Measurements from ENCODE around the gene CTLA4. TPM values are rescaled to one million over a fixed set of nuclear protein-coding genes. Genes with fewer than 3 reads are reported as not detected.

The CTLA4 gene
- 10 to 100 TPM; 63.7 to 65.0 TPM for total RNA-seq

DNA sequence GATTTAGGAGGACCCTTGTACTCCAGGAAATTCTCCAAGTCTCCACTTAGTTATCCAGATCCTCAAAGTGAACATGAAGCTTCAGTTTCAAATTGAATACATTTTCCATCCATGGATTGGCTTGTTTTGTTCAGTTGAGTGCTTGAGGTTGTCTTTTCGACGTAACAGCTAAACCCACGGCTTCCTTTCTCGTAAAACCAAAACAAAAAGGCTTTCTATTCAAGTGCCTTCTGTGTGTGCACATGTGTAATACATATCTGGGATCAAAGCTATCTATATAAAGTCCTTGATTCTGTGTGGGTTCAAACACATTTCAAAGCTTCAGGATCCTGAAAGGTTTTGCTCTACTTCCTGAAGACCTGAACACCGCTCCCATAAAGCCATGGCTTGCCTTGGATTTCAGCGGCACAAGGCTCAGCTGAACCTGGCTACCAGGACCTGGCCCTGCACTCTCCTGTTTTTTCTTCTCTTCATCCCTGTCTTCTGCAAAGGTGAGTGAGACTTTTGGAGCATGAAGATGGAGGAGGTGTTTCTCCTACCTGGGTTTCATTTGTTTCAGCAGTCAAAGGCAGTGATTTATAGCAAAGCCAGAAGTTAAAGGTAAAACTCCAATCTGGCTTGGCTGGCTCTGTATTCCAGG lies at the start of gene CTLA4:
TSS of gene CTLA4 (plus strand) at position 211 of the 640 bp plus-strand sequence. CDS start at position 383, 172 bp downstream.
- ChIA-PET POLR2A (interaction anchor here (0.5 to 3.8 kb wide), 13 partner anchors 14 to 225 kb away, joined by 3 to 26 read pairs (median 4); partner anchors contain the start of gene CD28), CTCF (interaction anchor here (0.7 to 1.5 kb wide), 5 partner anchors 10 to 43 kb away, joined by 3 to 4 read pairs (median 3); no protein-coding TSS in a partner anchor)

DNA sequence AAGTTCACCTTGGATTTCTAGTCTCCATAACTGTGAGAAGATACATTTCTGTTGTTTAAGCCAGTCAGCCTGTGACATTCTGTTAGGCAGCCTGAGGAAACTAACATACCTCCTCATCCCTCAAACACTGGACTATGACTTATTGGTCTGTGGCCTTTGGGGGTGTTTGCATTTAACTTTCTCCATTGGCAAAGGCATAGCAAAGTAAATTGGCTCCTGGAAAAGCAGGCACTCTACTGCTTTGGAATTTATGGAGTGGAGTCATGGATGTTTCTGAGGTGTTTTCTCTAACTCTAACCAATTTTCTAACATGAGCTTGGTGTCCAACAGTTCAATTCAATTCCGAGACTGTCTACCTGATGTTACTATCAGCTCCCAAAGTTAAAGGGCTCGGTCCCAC lies 48.9 kb upstream of the CTLA4 start:
- CTCF ChIA-PET = no interaction called here

DNA sequence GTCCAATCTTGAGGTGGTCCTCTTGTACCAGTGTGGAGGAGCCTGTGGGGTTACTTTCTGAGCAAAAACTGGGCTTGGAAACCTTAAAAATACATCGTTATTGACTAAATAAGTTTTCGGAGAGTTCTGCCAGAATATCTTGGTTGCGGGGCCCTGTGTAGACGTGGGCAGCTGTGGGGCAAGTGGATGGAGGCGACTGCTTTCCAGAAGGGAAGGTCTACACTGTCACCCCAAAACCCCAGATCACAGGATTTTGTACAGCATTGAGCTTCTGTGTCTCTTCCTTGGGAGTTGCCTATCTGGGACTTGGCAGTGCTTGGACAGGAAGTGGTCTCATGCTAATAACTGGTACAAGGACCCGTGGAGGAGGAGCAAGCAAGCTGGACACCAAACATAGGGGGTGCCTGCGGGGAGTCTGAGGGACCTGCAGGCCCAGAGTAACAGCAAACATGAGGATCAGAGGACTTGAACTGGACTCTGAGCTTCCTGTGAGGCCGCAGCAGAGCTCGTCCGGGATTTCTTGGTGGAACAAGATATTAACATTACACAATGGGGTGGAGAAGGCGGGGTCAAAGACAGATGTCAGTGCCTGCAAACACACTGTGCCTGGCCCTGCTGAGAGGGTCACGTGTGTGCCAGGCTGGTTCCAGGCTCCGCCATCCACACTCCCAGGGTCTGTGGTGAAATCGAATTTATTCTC lies 48.0 kb upstream of the CTLA4 start:
- ChIA-PET POLR2A (no interaction called here), CTCF (interaction anchor here (1.0 kb wide), 1 partner anchor 90 kb away, joined by 3 read pairs; no protein-coding TSS in a partner anchor)

More for the DNA sequence above, 48.9 kb upstream of the CTLA4 start:
- POLR2A ChIA-PET = no interaction called here

DNA sequence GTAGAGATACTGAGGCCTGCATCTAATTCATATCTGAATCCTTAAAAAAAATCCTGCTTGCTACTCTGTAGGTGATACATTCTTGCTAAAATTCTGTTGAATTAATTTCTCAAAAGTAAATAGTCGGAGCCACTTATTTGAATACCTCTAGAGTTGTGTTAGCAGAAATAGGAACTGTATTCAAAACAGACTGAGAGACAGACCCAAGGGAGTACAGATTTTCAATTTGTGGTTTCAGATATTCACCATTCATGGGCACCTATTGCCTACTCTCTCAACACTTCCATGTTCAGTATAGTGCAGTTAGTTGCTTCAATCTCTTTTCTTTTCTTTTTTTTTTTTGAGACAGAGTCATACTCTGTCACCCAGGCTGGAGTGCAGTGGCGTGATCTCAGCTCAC lies 46.6 kb upstream of the CTLA4 start:
- CTCF ChIA-PET = interaction anchor here (0.7 kb wide), 1 partner anchor 9 kb away, joined by 3 read pairs; no protein-coding TSS in a partner anchor
- POLR2A ChIA-PET = no interaction called here

DNA sequence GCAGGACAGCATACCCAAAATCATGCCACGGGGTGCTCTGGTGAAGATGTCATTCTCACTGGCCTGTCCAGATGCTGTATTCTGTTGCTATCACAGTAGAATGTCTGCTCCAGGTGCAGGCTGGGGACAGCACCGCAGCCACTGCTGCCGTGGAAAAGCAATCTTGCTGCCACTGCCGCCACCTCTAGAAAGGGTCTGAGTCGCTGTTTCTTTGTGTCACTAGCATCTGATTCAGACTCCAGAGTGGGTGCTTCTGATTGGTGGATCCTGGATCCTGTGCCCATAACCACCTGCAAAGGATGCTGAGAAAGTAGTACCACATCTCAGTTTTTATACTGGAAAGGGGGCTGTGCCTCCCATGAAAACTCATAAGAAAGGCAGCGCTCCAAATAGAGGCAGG lies 45.3 kb upstream of the CTLA4 start:
- ChIA-PET CTCF (interaction anchor here (0.8 to 1.2 kb wide), 3 partner anchors 12 to 587 kb away, joined by 3 to 5 read pairs (median 3); no protein-coding TSS in a partner anchor), POLR2A (no interaction called here)

DNA sequence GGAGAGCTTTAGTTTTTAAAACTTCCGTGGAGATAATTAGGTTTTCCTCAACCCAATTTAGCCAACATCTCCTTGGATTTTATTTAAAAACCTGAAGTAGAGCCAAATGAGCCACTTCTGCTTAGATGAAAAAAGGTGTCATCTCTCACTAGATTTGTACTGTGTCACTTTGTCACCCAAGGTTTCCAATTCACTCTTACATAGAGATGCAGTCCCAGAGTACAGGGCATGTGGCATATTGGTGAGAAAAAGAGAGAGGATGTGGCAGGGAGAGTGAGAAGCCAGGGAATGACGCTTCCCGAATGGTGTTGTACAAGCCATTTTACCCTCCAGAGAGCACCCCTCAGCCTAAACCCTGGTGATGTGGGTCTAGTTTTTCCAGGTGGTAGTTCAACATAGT lies 44.4 kb upstream of the CTLA4 start:
- POLR2A ChIA-PET = no interaction called here
- CTCF ChIA-PET = interaction anchor here (1.0 to 1.2 kb wide), 2 partner anchors 64 to 87 kb away, joined by 3 to 5 read pairs; no protein-coding TSS in a partner anchor

DNA sequence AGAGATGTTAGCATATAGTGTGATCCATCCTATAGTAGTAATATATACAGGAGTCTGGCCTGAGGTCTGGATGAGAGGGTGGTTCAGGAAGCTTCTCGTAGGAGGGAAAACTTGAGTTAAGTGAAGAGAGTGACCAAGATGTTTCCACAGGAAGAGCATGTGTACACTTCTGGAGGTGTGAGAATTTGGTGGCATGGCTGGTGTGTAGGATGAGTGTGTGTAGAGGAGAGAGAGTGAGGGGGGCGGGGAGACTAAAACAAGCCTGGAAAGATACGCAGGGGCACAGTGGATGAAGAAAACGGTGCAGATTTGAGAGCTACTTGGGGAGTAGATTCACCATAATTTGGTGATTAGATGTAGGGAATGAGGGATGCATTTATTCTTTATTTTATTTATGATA lies 43.5 kb upstream of the CTLA4 start:
- ChIA-PET POLR2A (interaction anchor here (1.2 kb wide), 1 partner anchor 66 kb away, joined by 7 read pairs; no protein-coding TSS in a partner anchor), CTCF (interaction anchor here (1.0 kb wide), 1 partner anchor 86 kb away, joined by 5 read pairs; no protein-coding TSS in a partner anchor)

DNA sequence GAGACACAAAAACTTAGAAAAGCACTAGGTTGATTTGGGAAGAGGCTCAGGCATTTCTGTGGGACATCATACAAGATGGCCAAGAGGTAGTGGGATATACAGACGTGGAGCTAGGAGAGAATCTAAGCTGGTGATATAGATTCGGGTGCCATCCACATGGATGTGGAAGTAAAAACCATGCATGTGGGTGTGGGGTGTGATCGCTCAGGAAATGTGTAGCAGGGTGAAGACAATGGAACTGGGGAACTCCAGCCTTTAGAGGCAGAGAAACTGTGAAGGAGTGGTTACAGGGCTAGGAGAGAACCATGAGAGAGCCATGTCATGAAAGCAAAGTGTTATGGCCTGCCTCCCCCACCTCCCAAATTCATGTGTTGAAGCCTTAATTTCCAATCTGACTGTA lies 43.0 kb upstream of the CTLA4 start:
- ChIA-PET POLR2A (interaction anchor here (1.2 kb wide), 1 partner anchor 65 kb away, joined by 7 read pairs; no protein-coding TSS in a partner anchor), CTCF (interaction anchor here (0.7 kb wide), 1 partner anchor 9 kb away, joined by 3 read pairs; no protein-coding TSS in a partner anchor)

DNA sequence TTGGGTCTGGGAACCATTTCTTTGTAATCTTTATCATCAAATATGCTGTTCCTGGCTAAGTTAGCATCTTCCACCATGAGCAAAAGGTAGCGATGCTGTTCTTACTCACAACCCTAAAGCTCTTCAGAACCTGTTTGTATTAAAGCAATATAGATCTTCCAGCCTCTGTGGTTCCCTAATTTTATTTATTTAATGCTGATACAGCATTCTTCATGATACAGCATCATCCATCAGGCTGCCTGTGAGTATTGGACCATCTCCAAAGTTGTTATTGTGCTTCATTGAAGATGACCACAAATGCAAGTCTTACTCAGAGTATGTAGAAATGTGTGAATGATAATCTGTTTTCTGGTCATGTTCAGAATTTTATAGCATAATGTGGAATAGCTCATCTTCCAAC lies 40.9 kb upstream of the CTLA4 start:
- POLR2A ChIA-PET = no interaction called here

DNA sequence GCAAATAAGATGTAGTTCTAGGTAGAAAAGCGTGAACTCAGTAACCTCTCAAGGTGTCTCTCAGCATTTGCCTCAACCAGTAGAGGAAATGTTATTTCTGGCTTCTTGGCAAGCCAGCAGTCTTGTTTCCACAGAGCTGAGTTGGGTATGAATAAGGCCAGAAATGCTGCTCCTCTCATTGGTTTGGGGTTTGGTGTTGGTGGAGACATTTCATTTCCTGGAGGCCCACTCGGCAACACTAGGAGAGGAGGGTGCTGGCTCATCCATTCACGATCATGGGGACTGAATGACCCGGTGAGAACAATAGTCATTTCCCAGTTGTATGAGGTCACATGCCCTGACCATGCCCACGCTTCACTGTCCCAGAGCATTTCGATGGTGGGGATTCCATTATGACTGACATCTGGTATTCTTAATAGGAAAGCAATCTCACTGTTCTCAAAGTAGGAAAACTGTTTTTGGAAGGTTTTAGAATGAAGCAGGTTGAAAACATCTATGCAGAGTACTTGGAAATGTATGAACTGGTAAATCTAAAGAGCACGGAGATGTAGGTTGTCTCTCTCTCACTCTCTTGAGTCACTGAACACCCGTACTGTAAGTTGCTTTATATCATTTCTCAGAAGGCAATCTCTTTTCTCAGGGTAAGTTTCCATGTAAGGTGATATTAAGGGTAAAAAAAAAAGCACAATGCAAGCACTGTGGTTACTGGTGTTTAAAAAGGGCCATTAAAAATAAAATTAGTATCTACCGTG lies 37.1 kb upstream of the CTLA4 start:
- CTCF ChIA-PET = interaction anchor here (0.7 to 3.0 kb wide), 6 partner anchors 16 to 346 kb away, joined by 3 to 10 read pairs (median 3); no protein-coding TSS in a partner anchor
- POLR2A ChIA-PET = interaction anchor here (0.9 to 1.0 kb wide), 2 partner anchors 37 to 56 kb away, joined by 4 read pairs; partner anchors contain the start of gene CTLA4

More for the DNA sequence above, 40.9 kb upstream of the CTLA4 start:
- CTCF ChIA-PET = interaction anchor here (1.3 kb wide), 1 partner anchor 40 kb away, joined by 3 read pairs; the partner anchor contains the start of gene CTLA4

DNA sequence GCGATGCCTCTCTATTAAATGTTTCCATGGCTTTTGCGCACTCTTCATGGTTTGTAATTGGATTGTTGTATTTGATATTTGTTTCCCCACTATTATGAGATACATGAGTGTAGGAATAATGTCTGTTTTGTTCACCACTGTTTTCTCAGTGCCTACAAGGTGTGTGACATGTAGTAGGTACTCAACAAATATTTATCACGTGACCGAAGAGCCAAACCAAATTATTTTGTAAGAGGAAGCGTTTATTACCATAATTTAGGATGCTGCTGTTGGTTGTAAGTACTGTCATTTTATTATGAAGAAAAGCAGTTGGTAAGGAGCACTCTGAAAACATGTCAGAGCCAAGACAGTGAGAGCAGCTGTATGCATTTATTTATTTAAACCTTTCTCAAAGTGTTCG lies 32.2 kb upstream of the CTLA4 start:
- ChIA-PET POLR2A (no interaction called here), CTCF (no interaction called here)

DNA sequence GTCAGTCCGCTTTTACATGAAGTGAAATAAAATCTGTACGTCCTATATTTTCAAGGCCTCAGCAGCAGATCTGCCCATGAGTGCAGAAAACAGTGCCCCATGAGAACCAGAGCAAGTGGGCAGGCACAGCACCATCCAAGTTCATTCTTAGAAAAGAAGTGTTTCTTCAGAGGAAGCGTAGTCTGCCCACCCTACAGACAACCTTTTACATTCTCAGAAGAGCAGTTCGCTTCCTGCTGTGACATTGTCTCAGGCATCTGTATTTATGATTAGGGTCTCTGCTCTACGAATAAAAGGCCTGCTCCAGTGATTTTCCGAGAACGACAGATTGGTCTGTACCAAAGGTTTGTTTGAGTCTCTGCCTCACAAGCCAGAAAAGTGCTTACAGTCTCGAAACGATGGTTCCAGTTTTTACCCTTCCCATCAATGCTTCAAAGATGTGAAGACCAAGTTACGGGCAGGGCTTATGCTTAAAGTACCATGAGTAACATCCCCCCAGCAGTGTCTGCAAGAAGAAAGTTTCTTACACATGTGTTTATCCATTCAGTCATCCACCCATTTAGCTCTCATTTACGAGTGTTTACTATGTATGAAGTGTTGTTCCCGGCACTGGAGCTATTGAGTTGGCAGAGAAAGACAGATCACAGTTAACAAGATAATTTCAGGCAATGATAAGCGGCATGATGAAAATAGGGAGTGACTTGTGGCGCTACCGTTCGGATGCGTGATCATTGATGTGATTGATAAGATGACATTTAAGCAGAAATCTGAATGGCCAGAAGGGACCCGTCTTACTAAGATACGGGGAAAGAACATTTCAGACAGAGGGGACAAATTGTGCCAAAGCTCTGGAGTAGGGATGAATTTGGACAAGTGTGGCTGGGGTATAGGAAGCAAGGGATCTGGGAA lies 31.4 kb upstream of the CTLA4 start:
- POLR2A ChIA-PET = no interaction called here
- CTCF ChIA-PET = interaction anchor here (1.1 kb wide), 2 partner anchors 10 to 18 kb away, joined by 4 read pairs; no protein-coding TSS in a partner anchor

DNA sequence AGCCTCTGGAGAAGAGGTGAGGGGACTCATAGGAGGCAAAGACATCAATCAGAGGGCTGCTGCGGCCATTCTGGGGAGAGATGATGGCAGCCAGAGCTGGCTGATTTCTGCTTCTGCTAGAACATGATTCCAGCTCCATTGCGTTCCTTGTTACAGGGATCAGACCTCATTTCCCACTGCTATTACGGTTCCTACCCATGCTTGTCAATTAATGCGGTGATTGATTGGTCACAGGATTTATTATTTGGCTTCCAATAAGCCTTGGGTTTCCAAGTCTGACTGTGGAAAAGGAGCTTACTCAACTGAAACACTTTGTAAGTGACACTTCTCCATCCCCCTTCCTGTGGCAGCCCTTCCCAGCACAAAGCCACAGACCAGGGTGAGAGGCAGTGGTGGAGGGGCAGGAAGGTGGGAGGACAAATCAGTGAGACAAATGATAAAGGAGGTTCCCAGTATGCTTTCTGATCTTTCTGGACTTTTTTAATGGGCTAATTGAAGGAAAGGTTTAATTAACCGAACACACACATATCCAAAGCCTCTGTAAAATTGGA lies 26.8 kb upstream of the CTLA4 start:
- POLR2A ChIA-PET = no interaction called here
- CTCF ChIA-PET = no interaction called here

DNA sequence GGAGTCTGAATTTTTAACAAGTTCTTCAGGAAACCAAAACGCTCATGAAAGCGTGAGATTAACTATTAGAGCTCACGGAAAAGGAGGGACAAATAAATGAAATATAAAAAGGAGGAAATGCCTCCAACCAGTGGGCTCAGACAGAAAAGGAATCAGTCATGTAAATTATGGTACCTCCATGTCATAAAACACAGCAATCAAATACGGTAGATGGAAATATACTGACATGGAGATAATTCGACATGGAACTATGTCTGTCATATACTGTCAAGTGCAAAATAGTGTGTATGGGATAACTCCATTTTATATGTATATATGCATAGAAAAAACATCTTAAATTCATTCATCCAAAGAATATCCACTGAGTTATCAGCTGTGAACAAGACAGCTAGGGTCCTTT lies 25.9 kb upstream of the CTLA4 start:
- ChIA-PET CTCF (no interaction called here), POLR2A (no interaction called here)

DNA sequence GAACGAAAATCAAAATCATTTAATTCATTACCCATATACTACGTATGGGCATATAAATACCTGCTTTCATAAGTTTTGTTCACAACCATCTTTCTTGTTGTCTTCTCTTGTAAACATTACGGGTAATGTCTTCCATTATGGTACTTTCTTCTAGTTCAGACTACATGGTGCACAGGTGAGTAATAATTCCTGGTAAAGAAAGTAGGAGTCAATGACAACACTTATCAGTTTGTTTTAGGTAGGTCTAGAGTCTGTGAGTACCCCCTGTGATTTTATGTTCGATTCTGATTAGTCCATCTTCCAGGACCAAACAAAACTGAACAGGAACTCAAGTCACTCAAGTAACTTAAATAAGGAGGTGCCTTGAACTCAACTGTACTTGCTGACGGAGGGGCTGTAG lies 25.2 kb upstream of the CTLA4 start:
- ChIA-PET CTCF (no interaction called here), POLR2A (interaction anchor here (1.4 kb wide), 1 partner anchor 31 kb away, joined by 3 read pairs; no protein-coding TSS in a partner anchor)

DNA sequence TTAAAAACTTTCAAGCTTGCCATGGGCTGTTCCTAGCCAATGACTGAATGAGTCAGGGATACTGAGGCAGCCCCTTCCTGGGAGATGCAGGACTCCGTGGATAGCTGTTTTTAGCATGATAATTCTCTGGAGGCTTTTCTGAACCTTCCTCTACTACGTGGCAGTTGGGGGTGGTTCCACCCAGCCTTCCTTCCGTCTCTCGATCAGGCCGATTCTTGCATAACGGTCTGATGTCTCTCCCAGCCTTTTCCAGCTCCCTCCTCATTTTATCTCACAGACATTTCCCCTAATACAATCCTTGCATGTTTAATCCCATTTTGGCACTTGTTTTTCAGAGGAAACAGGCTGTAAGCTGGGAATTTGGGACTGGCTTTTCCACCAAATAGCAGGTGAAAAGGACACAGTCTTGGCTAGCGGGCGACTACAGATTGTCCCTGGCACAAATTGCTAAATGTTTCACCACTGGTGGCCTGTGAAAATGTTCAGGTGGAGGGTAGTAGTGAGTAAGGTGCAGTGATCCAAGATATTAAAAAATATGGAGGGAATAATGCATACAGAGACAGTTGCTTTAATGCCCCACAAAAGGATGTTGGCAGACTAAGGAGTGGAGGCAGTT lies 21.0 kb upstream of the CTLA4 start:
- ChIA-PET CTCF (interaction anchor here (1.0 to 1.2 kb wide), 2 partner anchors 10 to 31 kb away, joined by 4 read pairs; no protein-coding TSS in a partner anchor), POLR2A (no interaction called here)

DNA sequence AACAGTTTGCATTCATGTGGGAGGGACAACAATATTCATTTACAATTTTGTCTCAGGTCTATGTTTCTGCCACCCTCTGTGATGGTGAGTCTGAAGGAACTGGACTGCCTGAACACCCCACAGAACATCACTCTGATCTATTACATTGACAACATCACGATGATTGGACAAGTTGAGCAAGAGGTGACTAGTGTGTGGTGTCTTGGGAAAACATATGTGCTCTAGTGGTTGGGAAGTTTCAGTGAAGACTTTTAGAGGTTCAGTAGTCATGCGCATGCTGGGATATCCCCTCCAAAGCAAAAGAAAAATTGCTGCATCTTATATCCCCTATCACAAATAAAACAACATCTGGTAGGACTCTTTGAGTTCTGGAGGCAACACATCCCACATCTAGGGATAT lies 18.6 kb upstream of the CTLA4 start:
- CTCF ChIA-PET = no interaction called here
- POLR2A ChIA-PET = no interaction called here

DNA sequence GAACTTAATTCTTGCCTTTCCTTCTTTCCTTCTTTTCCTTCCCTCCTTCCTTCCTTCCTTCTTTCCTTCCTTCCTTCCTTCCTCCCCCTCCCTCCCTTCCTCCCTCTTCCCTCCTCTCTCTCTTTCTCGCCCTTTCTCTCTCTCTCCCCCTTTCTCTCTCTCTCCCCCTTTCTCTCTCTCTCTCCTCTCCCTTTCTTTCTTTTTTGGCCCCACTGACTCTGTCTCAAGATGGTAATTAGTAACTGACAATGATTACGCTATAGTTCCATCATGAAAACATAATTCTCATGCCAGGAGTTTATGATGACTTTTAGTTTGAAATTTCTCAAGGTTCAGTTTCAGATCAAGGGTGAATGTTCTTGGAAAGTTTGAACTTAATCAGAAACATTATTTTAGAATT lies 14.8 kb upstream of the CTLA4 start:
- POLR2A ChIA-PET = interaction anchor here (1.1 to 1.3 kb wide), 3 partner anchors 15 to 23 kb away, joined by 3 to 5 read pairs (median 4); partner anchors contain the start of gene CTLA4
- CTCF ChIA-PET = no interaction called here
